Osteocyte (in vitro differentiated cells): Measurements from ENCODE around the gene ATP8B2. TPM values are rescaled to one million over a fixed set of nuclear protein-coding genes. Genes with fewer than 3 reads are reported as not detected.

Experiments
- DNase-seq: peaks from one replicate; pipeline ENCODE4 v3.0.0; 2021; ENCODE audit warnings: mixed read lengths; ENCODE audit not compliant: unreplicated experiment; ENCODE audit errors: extremely low spot score
- H3K27ac Mint-ChIP-seq: one replicate; pipeline ENCODE4 v1.8.0; 2021; ENCODE audit warnings: mild to moderate bottlenecking, mixed read lengths; ENCODE audit not compliant: unreplicated experiment
- H3K27me3 Mint-ChIP-seq: one replicate; pipeline ENCODE4 v1.8.0; 2021; ENCODE audit warnings: mixed read lengths; ENCODE audit not compliant: unreplicated experiment
- H3K36me3 Mint-ChIP-seq: one replicate; pipeline ENCODE4 v1.8.0; 2021; ENCODE audit warnings: mixed read lengths; ENCODE audit not compliant: unreplicated experiment
- H3K4me1 Mint-ChIP-seq: one replicate; pipeline ENCODE4 v1.8.0; 2021; ENCODE audit warnings: mixed read lengths; ENCODE audit not compliant: unreplicated experiment
- H3K4me3 Mint-ChIP-seq: one replicate; pipeline ENCODE4 v1.8.0; 2021; ENCODE audit warnings: mild to moderate bottlenecking, moderate library complexity, mixed read lengths; ENCODE audit not compliant: unreplicated experiment
- H3K9me3 Mint-ChIP-seq: one replicate; pipeline ENCODE4 v1.8.0; 2021; ENCODE audit warnings: mixed read lengths; ENCODE audit not compliant: unreplicated experiment
- total RNA-seq: library from RNA; stranded (reverse); gene quantifications from 2 replicates; pipeline ENCODE4 v1.2.1, GENCODE V29; 2021
- TF ChIP-seq, protein P1 (sequence below): fragments of 200-600 bp; sonication (generic); IDR thresholded peaks from 2 replicates; pipeline ENCODE4 v1.5.0; 2021; ENCODE audit warnings: antibody characterized with exemption, mild to moderate bottlenecking, moderate library complexity

The ATP8B2 gene
- total RNA-seq, 1 donor from 2014 or later = 94.4 TPM

DNA sequence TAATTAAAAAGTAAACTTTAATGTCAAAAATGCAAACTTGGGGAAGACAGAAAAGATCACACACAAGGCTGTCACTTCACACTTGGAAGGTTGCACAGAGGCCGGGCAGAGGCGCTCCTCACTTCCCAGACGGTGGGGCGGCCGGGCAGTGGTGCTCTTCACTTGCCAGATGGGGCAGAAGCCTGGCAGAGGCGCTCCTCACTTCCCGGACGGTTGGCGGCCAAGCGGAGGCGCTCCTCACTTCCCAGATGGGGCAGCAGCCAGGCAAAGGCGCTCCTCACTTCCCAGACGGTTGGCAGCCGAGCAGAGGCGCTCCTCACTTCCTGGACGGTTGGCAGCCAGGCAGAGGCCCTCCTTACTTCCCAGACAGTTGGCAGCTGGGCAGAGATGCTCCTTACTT lies 54.0 kb downstream of the ATP8B2 start:
- Mint-ChIP-seq H3K27ac (no peak overlapping the region), H3K9me3 (no peaks in the 10 kb centered on the region), H3K4me1 (no peaks in the 10 kb centered on the region), H3K36me3 (no peaks in the 10 kb centered on the region), H3K27me3 (peaks cover 15% of the 10 kb centered on the region), H3K4me3 (no peak overlapping the region)
- no peak for DNase-seq
- TF ChIP-seq, protein P1, sequence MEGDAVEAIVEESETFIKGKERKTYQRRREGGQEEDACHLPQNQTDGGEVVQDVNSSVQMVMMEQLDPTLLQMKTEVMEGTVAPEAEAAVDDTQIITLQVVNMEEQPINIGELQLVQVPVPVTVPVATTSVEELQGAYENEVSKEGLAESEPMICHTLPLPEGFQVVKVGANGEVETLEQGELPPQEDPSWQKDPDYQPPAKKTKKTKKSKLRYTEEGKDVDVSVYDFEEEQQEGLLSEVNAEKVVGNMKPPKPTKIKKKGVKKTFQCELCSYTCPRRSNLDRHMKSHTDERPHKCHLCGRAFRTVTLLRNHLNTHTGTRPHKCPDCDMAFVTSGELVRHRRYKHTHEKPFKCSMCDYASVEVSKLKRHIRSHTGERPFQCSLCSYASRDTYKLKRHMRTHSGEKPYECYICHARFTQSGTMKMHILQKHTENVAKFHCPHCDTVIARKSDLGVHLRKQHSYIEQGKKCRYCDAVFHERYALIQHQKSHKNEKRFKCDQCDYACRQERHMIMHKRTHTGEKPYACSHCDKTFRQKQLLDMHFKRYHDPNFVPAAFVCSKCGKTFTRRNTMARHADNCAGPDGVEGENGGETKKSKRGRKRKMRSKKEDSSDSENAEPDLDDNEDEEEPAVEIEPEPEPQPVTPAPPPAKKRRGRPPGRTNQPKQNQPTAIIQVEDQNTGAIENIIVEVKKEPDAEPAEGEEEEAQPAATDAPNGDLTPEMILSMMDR = no peak

DNA sequence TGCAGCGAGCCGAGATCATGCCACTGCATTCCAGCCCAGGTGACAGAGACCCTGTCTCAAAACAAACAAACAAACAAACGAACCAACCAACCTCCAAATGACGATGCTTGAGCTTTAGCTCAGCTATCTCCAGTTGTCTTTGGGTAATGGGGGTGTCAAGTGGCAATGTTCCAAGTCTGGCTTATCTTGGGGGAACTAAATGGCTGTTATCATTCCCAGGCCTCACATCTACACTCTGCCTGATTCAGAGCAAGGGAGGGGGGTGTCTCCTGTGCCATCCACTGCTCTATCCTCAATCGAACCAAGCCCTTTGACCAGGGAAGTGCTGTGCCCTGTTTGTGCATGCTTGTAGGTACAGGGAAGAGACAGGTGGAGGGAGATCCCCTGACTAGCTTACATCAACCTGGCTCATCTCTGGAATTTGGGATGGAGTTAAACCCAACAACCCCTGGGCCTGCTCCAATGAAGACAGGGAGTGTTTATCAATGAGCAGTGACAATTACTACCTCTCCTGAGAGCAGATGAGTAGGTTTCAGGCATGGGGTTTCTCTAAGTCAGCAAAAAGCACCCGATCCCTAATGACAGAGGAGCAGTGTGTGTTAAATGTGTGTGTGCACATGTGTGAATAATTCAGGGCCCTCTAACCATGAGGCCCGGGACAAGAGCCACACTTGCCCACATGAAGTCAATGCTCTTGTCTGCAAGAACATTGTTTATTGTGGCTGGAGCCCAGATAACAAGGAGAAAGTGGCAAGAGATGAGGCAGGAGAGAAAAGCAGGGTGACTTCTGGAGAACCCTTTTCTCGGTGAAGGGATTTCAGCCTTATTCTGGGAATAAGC lies 59.5 kb downstream of the ATP8B2 start:
- Mint-ChIP-seq H3K27ac (no peak overlapping the region), H3K27me3 (peaks cover 26% of the 10 kb centered on the region), H3K36me3 (no peaks in the 10 kb centered on the region), H3K9me3 (no peaks in the 10 kb centered on the region), H3K4me1 (no peaks in the 10 kb centered on the region), H3K4me3 (no peak overlapping the region)
- TF ChIP-seq, protein P1 = no peak
- DNase-seq = no peak

DNA sequence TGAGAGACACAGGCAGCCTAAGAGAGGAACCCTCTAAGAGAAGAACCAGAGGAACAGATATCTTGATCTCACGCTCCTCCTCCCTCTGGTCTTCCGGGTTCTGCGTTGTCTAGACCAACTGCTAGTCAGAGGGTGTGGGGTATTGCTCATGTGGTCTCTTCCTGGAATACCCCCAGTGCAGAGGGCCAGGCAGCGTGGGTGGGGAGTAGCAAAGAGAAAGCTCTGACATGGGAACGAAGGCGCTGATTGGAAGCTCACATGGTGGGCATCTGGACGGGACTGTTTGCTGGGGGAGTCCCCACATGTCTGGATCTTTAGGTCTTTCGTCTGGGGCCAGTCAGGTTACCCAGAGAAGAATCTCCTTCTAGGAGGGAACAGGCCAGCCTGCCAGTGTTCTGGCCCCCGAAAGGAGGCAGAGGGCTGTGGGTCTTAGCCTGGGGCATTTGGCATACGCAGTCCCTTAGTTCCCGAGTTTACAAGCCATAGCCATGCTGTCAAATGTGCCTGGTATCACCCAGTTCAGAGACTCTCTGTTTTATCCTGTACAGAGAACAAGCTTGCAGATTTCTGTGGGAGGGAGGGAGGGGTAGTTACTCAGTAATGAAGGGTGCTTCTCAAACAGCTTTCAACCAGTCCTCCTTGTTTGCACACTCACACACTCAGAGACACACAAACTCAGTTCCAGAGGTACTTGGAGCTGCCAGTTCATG lies 61.5 kb downstream of the ATP8B2 start:
- no peaks in the 10 kb centered on the region for H3K9me3 Mint-ChIP-seq
- H3K36me3 Mint-ChIP-seq = no peaks in the 10 kb centered on the region
- H3K27me3 Mint-ChIP-seq = peaks cover 31% of the 10 kb centered on the region
- H3K4me1 Mint-ChIP-seq = no peaks in the 10 kb centered on the region
- H3K4me3 Mint-ChIP-seq = no peak overlapping the region
- DNase-seq = no peak
- H3K27ac Mint-ChIP-seq = no peak overlapping the region
- TF ChIP-seq, protein P1 = no peak

GRCh38 chr1:154391086-154391770 lies 65.9 kb downstream of the ATP8B2 start:
- Mint-ChIP-seq H3K4me1 (no peaks in the 10 kb centered on the region), H3K9me3 (peaks cover 4% of the 10 kb centered on the region), H3K36me3 (no peaks in the 10 kb centered on the region), H3K27me3 (peaks cover 32% of the 10 kb centered on the region), H3K4me3 (no peak overlapping the region), H3K27ac (no peak overlapping the region)
- TF ChIP-seq, protein P1 = no peak
- no peak for DNase-seq

DNA sequence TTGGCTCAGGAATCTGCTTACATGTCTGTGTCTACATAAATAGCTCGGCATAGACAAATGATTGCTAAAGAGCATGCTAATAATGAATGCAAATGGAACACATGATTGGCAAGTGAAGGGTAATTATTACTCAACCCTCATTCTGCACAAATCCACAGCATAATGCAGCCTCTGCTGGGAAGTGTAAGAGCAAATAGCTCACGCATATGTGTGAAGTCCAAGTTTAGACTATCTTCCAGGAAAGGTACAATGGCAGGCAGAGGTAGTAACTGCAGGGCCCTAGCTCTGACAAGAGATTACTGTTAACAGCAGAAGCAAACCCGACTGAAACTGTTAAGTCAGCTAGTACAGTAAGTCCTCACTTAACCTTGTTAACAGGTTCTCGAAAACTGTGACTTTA lies 72.8 kb downstream of the ATP8B2 start:
- Mint-ChIP-seq H3K27me3 (peaks cover 12% of the 10 kb centered on the region), H3K27ac (no peak overlapping the region), H3K4me3 (no peak overlapping the region), H3K4me1 (no peaks in the 10 kb centered on the region), H3K9me3 (peaks cover 4% of the 10 kb centered on the region), H3K36me3 (no peaks in the 10 kb centered on the region)
- no peak for DNase-seq
- TF ChIP-seq, protein P1 = no peak
